Omental fat pad (tissue), 4 donors: ENCODE measurements around the gene NSUN5. TPM values are rescaled to one million over a fixed set of nuclear protein-coding genes. Genes with fewer than 3 reads are reported as not detected.
"Not testable (repeated sequence)": the region's sequence is repeated elsewhere in the genome, so short reads cannot be mapped to it uniquely, and the experiment has no call there.

Experiments
- ATAC-seq: fragments of 150-250 bp; one replicate; pipeline ENCODE4 v1.9.1; 2016; ENCODE audit warnings: mild to moderate bottlenecking, moderate library complexity; ENCODE audit not compliant: low FRiP score
- DNase-seq: peaks from one replicate; pipeline ENCODE4 v3.0.0-alpha.2; 2019; ENCODE audit warnings: low spot score
- total RNA-seq, 4 donors: library from RNA; depleted of rRNA; stranded (reverse); fragments of >200 nt; gene quantifications; one replicate each; pipeline ENCODE4 v1.1.0, GENCODE V29; 2016
- TF ChIP-seq, protein P1 (sequence below), 3 donors: fragments of 450-650 bp; IDR thresholded peaks; one replicate each; pipeline ENCODE4 v1.5.1; 2016 to 2017; ENCODE audit warnings: antibody characterized with exemption in 3 of 3, mild to moderate bottlenecking in 3 of 3, moderate library complexity in 2 of 3

Gene NSUN5
- total RNA-seq, 4 donors from 2014 or later = 14.1 to 19.0 (median 16.5) TPM

DNA sequence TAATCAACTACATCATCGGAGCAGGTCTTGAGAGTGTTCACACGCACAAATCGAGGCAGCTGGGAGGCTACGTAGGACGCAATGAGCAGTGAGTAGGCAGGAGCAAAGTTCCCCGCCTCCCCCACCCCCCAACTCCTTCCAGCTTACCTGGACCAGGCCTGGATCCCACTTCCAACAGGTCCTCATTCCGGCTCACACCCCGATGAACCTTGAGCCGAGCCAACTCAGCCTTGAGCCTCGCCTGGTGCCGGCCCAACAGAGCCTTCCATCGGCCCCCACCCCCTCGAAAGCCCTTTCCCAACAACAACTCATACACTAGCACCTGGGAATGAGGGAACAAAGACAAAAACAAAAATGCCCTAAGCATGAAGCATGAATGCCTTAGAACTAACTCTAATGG, 1.2 kb downstream of the NSUN5 start:
- TF ChIP-seq, protein P1, sequence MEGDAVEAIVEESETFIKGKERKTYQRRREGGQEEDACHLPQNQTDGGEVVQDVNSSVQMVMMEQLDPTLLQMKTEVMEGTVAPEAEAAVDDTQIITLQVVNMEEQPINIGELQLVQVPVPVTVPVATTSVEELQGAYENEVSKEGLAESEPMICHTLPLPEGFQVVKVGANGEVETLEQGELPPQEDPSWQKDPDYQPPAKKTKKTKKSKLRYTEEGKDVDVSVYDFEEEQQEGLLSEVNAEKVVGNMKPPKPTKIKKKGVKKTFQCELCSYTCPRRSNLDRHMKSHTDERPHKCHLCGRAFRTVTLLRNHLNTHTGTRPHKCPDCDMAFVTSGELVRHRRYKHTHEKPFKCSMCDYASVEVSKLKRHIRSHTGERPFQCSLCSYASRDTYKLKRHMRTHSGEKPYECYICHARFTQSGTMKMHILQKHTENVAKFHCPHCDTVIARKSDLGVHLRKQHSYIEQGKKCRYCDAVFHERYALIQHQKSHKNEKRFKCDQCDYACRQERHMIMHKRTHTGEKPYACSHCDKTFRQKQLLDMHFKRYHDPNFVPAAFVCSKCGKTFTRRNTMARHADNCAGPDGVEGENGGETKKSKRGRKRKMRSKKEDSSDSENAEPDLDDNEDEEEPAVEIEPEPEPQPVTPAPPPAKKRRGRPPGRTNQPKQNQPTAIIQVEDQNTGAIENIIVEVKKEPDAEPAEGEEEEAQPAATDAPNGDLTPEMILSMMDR (IDR thresholded peaks at IDR 0.05) = no peak
- ATAC-seq = no peak
- DNase-seq = no peak

DNA sequence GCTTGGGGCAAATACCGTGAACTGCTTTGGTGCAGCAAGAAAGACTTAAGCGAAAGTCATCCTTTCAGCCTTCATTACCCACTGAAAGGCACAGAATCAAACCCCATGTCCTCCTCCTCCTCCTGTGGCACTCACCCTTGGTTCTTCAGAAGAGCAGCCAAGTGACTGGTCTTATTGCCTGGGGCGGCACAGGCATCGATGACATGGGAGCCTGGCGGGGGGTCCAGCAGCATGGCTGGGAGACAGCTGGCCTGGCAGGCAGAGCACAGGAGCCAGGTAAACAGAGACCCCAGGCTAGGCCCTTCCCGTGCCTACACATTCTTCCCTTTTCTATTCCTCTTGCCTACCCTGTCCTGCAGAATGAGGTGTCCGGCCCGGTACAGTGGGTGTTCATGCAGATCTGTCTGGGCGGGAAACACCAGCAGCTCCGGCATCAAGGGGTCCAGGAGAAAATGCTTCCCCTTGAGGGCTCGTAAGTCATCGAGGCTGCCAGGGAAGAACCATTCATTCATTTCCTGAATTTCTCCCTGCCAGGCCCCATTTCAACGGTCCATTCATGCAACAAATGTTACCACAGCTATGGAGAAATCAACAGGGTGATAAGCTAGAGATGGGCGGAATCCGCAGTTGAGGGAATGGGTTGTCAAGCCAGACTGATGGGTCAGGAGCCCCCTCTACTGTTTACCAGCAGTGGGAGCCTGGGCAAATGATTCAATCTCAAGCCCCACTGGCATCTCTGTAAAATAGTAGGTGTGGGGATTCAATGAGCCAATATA, 3.8 kb downstream of the NSUN5 start:
- not testable (repeated sequence) for ATAC-seq, DNase-seq

DNA sequence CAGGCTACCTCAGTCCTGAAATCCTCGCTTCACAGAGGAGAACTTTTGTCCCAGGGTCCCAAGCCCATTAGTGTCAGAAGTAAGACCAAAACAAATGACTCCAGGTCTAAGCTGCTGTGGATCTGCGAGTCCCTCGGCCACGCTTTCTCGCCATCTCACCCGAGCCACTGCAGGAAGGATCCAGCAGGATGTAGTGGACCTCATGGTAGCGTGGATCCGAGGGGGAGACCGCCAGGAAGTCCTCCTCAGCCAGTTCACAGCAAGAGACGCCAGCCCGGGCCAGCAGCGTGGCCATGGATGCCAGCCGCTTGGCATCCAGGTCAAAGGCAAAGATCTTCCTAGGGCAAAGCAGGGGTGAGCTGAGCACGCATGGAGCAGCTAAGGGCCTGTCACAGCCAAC, 4.6 kb downstream of the NSUN5 start:
- TF ChIP-seq, protein P1 (IDR thresholded peaks at IDR 0.05) = no peak
- DNase-seq (no peak), ATAC-seq (no peak)

DNA sequence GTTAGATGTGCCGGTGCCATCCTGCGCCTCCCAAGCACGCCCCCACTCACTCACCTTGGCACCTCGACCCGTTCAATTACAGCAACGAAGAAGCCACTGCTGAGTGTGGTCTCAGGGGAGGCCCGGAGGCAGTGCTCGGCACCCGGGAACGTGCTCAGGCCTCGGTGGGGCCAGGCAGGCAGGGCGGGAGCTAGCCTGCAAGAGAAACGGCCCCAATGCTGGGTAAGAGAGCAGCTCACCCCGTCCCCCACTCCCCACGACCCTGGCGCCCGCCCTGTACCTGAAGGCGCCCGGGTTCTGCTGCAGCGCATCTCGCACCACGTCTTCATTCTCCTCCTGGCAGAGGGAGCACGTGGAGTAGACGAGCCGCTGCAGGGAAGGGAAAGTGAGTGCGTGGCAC, 5.1 kb downstream of the NSUN5 start:
- TF ChIP-seq, protein P1 (IDR thresholded peaks at IDR 0.05) = no peak
- no peak for ATAC-seq
- DNase-seq = no peak

DNA sequence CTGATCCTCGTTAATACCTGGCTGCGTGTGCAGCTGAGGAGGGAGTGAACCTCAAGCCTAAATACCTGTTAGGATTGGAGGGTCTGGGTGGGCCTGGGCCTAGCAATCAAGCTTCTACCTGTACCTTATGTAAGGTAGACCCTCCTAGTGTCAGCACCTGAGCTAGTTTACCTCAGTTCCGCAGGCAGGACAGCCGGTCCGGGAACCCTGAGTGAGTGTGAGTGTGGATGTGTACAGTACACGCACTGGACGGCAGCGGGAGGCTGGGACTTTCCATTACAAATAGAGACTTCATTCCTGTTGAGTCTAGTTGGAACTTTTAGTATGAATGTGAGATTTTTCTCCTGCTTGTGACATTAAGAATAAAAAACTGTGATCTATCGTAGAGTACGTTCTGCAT, 5.8 kb downstream of the NSUN5 start:
- ATAC-seq, DNase-seq: not testable (repeated sequence)

DNA sequence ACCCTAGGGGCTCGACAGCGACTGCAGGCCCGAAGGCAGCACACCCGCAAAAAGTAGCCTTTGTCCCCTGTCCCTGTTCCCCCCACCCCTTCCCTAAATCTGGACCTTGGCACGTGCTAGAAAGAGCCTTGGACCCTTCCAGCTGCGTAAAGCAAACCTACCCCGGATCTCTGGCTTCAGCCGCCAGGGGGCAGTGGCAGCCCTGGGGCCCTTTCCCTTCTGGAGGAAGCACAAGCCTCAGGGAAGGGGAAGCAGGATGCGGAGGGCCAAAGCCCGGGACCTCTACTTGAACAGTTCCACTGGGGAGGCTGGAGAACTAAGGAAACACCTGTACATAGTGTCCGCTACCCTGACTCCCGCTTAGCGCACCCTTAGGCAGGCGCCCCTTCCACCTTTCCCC, 7.5 kb downstream of the NSUN5 start:
- DNase-seq, ATAC-seq: not testable (repeated sequence)

DNA sequence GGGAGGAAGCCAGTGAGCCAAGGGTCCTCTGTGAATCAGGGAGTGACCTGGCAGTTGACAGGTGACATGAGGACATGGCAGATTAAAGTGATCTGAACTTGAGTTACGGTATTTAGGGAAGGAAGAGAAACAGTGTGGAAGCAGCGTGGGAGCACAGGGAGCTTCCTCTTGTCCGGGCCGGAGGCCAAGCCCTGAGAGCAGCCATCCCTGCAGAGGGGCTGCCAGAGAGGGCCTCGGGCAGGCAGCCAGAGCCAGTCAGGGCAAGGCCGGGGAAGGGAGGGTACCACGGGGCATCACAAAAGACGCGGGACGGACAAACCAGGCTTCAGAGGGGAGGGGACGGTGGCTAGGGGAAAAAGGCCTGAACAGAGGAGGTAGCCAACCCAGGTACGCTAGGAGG, 8.8 kb downstream of the NSUN5 start:
- ATAC-seq, DNase-seq: not testable (repeated sequence)

DNA sequence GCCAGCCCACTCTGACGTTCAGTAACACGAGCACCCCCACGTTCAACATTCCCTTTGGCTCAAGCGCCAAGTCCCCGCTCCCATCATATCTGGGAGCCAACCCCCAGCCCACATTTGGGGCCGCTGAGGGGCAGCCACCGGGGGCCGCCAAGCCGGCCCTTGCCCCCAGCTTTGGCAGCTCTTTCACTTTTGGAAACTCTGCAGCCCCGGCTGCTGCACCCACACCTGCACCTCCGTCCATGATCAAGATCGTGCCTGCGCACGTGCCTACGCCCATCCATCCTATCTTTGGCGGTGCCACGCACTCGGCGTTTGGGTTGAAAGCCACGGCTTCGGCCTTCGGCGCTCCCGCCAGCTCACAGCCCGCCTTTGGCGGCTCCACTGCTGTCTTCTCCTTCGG, 10.9 kb downstream of the NSUN5 start:
- not testable (repeated sequence) for ATAC-seq, DNase-seq

DNA sequence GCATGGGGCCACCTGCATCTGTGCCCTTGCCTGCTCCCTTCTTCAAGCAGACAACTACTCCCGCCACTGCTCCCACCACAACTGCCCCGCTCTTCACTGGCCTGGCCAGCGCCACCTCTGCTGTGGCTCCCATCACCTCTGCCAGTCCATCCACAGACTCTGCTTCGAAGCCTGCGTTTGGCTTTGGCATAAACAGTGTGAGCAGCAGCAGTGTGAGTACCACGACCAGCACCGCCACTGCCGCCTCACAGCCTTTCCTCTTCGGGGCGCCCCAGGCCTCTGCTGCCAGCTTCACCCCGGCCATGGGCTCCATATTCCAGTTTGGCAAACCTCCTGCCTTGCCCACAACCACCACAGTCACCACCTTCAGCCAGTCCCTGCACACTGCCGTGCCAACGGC, 11.4 kb downstream of the NSUN5 start:
- ATAC-seq = not testable (repeated sequence)

DNA sequence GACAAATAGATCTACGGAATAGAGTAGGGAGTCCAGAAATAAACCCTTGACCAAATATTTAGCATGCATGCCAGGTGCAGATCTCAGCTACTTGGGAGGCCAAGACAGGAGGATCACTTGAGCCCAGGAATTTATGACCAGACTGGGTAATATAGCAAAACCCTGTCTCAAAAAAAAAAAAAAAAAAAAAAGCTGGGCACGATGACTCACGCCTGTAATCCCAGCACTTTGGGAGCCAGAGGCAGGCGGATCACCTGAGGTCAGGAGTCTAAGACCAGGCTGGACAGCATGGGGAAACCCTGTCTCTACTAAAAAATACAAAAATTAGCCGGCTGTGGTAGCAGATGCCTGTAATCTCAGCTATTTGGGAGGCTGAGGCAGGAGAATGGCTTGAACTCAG, 31.4 kb downstream of the NSUN5 start:
- DNase-seq, ATAC-seq: not testable (repeated sequence)

More for the DNA sequence above, 11.4 kb downstream of the NSUN5 start:
- not testable (repeated sequence) for DNase-seq

DNA sequence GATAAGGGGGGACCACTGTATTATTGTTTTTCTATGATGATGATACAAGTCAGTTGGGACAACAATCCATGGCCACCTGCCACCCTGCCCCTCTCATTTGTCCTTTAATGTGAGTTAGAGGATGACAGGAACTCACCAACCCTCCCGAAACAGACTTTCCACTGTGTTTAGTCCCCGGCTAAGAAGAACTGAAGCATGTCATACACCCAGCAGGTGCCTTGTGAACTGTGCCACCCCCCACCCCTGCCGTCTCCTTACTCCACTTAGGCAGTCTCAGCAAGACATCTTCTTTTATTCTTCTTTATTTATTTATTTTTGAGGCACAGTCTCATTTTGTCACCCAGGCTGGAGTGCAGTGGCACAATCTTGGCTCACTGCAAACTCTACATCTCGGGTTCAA, 40.8 kb downstream of the NSUN5 start:
- DNase-seq = not testable (repeated sequence)

DNA sequence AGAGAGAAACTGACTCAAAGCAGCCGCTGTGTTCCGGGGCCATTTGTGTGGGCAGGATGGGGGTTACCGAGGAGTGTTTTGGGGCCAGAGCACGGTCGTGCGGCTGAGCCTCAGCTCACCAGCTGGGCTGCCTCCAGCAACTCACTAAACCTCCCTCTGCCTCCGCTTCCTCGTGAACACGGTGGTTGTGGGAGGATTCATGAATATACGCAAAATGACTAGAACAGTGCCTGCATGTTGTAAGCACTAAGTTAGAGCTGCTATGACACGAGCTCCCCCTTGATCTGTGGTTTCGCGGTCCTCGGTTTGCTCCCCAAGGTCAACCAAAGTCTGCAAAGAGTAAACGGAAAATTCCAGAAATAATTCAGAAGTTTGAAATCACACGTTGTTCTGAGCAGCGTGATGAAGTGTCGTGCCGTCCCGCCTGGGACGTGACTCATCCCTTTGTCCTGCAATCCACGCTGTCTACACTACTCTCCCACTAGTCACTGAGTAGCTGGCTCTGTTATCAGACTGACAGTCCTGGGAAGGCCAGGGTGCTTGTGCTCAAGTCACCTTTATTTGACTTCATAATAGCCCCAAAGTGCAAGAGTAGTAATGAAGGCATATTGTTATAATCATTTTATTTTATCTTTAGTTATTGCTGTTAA, 41.8 kb downstream of the NSUN5 start:
- ATAC-seq = peak; percentile 44
- DNase-seq = not testable (repeated sequence)

More for the DNA sequence above, 40.8 kb downstream of the NSUN5 start:
- ATAC-seq = not testable (repeated sequence)

DNA sequence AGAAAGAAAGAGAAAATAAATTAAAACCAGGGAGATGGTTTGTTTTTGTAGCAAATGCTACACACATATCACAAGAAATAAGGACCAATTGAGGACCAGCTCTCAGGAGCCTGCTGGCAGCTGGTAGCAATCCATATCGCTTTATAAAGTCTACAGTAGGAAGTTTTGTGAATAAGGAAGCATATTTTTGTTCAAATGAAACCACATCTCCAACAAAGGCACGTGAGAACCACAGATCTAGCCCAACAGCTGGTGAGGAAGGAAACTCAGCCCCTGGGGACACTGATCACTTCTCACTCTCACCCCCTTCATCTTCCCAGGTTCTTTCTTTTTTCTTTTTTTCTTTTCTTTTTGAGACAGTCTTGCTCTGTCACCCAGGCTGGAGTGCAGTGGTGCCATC, 46.2 kb downstream of the NSUN5 start:
- not testable (repeated sequence) for DNase-seq, ATAC-seq
